Measurements from ENCODE around the gene NPM1.

Gene NPM1

DNA sequence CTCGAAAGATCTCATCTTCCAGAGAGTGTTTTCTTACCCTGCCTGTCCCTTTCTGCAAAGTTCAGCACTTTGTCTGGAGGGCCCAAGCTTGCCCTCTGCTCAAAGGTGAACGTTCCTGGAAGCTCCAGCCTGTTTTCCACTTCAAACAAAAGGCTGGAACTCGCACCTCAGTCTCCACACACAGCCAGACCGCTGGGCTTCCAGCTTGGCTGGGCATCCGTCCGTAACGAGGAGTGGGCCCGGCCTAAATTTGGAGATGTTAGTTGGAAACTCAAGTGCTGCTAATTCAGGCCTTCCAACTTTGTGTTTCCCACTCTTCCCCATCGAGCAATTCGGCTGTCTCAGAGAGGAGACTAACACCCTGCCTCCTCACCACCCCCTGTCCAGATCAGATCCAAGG is 66.9 kb downstream of the NPM1 start:
- DNase-seq: no peak

DNA sequence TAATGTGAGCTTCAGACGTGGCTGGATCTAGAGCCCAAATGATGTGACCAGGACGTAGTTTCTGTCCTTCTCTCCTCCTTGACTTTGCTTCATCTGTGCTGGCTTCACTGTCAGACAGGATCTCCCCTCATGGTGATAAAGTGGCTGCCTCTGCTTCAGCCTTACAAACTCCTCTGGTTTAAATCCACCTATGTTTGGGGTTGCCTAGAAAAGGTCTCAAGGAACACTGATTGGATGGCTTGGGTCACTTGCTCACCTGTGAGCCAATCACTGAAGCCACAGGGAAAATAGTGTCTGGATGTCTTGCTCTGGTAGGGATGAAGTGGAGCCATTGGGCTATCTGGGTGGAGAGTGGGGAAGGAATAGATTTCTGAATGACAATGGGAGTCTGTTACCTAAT is 67.9 kb downstream of the NPM1 start:
- no peak for DNase-seq

DNA sequence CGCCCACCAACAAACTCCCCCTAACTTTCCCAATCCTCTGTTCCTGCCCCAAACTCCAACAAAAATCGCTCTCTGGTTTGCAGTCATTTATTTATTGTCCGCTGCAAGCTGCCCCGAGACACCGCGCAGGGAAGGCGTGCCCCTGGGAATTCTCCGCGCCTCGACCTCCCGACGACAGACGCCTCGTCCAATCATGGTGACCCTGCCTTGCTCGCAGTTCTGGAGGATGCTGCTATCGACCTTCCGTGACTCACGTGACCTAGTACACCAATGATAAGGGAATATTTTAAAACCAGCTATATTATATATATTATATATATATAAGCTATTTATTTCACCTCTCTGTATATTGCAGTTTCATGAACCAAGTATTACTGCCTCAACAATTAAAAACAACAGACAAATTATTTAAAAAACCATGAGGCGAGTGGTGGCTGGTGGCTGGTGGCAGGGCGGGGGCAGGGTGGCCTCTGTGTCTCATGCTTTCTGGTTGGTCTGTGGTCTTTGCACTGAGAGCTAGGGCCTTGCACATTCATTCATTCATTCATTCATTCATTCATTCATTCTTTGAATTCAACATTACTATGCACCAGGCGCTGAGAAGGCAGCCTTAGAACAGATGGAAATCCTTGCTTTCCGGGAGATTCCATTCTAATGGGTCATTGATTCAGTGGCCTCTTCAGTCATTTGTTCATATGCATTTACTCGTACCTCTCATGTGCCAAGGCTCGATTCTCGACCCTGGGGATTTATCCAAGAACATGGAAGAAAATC is 69.7 kb downstream of the NPM1 start:
- DNase-seq: no peak

DNA sequence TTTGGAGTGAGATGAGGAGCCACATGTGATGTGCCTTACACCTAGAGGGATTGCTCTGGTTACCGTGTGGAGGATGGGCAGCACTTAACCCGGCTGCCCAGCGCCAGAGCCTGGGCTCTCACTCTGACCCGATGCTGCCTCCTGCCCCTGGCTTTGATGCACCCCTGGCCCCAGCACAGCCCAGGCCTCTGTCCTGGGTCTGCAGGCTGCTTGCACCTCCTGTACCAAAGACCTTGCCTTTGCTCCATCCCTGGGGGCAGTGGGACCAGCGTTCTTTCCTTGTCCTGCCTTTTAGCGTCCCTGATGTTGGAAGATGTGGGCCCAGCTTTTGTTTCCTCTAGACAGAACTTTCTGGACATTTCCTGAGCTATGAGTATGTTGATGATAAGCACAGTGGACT is 72.2 kb downstream of the NPM1 start:
- no peak for DNase-seq

All from 8988T (cell line).